Breast epithelium (tissue), 3 donors: ENCODE results near the gene STOX2.

Experiments
- POLR2A ChIP-seq: fragments of 450-650 bp; IDR thresholded peaks from one replicate; pipeline ENCODE4 v1.6.1; 2016; ENCODE audit warnings: antibody characterized with exemption, mild to moderate bottlenecking, moderate library complexity
- POLR2AphosphoS5 ChIP-seq, 3 donors: sonication (generic); formaldehyde crosslinking; IDR thresholded peaks; one replicate each; pipeline ENCODE4 v1.6.1; 2017; ENCODE audit warnings: antibody characterized with exemption in 3 of 3
- TF ChIP-seq, protein P1 (sequence below), 3 donors: fragments of 450-650 bp; IDR thresholded peaks; one replicate each; pipeline ENCODE4 v1.5.1; 2016 to 2017; ENCODE audit warnings: antibody characterized with exemption in 3 of 3, mild to moderate bottlenecking in 3 of 3, moderate library complexity in 3 of 3

DNA sequence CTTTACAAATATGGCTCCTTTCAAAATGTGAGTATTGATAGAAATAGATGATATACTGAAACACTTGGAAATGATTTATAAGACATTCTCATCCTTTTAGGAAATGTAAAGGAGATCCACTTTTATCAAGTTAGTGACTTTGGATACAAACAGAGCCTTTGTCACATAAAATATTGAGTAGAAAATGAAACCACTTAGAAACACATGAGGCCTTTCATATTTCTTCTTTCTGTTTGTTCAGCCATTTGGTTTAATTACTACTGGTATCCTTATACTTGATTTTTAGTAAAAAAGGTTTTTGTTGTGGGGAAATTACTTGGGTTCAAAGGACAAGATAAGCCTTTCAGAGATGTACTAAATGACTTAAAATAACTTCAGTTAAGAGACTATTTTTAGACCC, 4.1 kb downstream of the STOX2 start:
- no peak for TF ChIP-seq POLR2AphosphoS5 (IDR thresholded peaks at IDR 0.05)
- TF ChIP-seq, protein P1, sequence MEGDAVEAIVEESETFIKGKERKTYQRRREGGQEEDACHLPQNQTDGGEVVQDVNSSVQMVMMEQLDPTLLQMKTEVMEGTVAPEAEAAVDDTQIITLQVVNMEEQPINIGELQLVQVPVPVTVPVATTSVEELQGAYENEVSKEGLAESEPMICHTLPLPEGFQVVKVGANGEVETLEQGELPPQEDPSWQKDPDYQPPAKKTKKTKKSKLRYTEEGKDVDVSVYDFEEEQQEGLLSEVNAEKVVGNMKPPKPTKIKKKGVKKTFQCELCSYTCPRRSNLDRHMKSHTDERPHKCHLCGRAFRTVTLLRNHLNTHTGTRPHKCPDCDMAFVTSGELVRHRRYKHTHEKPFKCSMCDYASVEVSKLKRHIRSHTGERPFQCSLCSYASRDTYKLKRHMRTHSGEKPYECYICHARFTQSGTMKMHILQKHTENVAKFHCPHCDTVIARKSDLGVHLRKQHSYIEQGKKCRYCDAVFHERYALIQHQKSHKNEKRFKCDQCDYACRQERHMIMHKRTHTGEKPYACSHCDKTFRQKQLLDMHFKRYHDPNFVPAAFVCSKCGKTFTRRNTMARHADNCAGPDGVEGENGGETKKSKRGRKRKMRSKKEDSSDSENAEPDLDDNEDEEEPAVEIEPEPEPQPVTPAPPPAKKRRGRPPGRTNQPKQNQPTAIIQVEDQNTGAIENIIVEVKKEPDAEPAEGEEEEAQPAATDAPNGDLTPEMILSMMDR (IDR thresholded peaks at IDR 0.05) = no peak
- TF ChIP-seq POLR2A = no peak
